GM12878 (cell line): Measurements from ENCODE around the gene DEF6. TPM values are rescaled to one million over a fixed set of nuclear protein-coding genes. Genes with fewer than 3 reads are reported as not detected.

Source experiments
- ATAC-seq: fragments of 200-7000 bp; cut with Tn5 transposase; 3 replicates; pipeline ENCODE4 v1.9.1; 2020; ENCODE audit warnings: mild to moderate bottlenecking, moderate library complexity
- BruUV-seq: library from RNA; stranded (reverse); fragments of 400-500 nt; replicated peaks from 2 replicates; lab custom pipeline; 2021; lab: Mats Ljungman, UMichigan
- CTCF ChIA-PET: fragments of 300-600 bp; sonication (Branson Sonifier 250); formaldehyde crosslinking; extraction: SDS; loops from one replicate; lab custom pipeline; 2021; ENCODE audit warnings: inconsistent platforms; lab: Yijun Ruan, JAX
- POLR2A ChIA-PET: fragments of 350-600 bp; formaldehyde crosslinking; extraction: SDS; loops from one replicate; lab custom pipeline; 2021; ENCODE audit warnings: inconsistent platforms; lab: Charles Lee
- RAD21 ChIA-PET: fragments of 300-600 bp; sonication (Branson Sonifier 250); formaldehyde crosslinking; loops from one replicate; lab custom pipeline; 2023; ENCODE audit warnings: antibody characterized with exemption; ENCODE audit not compliant: unreplicated experiment; lab: Charles Lee
- SMC1A ChIA-PET: fragments of 300-600 bp; sonication (Branson Sonifier 250); formaldehyde crosslinking; loops from one replicate; lab custom pipeline; 2023; ENCODE audit not compliant: unreplicated experiment, uncharacterized antibody; lab: Charles Lee
- DNase-seq: peaks from one replicate; pipeline ENCODE4 v3.0.0-alpha.2; 2011; ENCODE audit warnings: low read depth, low spot score
- FAIRE-seq: peaks from 3 replicates; lab custom pipeline; 2011; peaks lifted over from hg19 to GRCh38; lab: Jason Lieb, UNC
- H2AFZ ChIP-seq: 2 replicates; pipeline ENCODE4 v1.6.0; 2011; ENCODE audit warnings: low read depth, low read length, control low read depth; ENCODE audit not compliant: control insufficient read depth
- H3K27ac ChIP-seq: 2 replicates; pipeline ENCODE4 v1.5.1; 2011; ENCODE audit warnings: control low read depth; ENCODE audit not compliant: control insufficient read depth, insufficient read depth
- H3K27me3 ChIP-seq, 2 experiments: replicated peaks in 1 of 2; 2 replicates each; pipeline versions ENCODE4 v1.6.0 to v1.6.1; 2011; ENCODE audit warnings: low read length in 1 of 2; ENCODE audit not compliant: control insufficient read depth in 2 of 2, insufficient read depth in 2 of 2
- H3K36me3 ChIP-seq, 2 experiments: 2 replicates each; pipeline ENCODE4 v1.5.1; 2011; ENCODE audit warnings: low read length in 1 of 2; ENCODE audit not compliant: control insufficient read depth in 2 of 2, insufficient read depth in 2 of 2
- H3K4me1 ChIP-seq: 2 replicates; pipeline ENCODE4 v1.6.1; 2011; ENCODE audit warnings: mild to moderate bottlenecking, low read length, moderate library complexity, mixed read lengths; ENCODE audit not compliant: control insufficient read depth, insufficient read depth
- H3K4me2 ChIP-seq: 2 replicates; pipeline ENCODE4 v1.6.0; 2011; ENCODE audit warnings: control low read depth; ENCODE audit not compliant: control insufficient read depth, insufficient read depth
- H3K4me3 ChIP-seq: fragments of 200-600 bp; sonication (generic); 2 replicates; pipeline ENCODE4 v1.5.1; 2016
- H3K79me2 ChIP-seq: 2 replicates; pipeline ENCODE4 v1.6.0; 2011; ENCODE audit warnings: low read length; ENCODE audit not compliant: control insufficient read depth, insufficient read depth
- H3K9ac ChIP-seq: 2 replicates; pipeline ENCODE4 v1.8.0; 2011; ENCODE audit warnings: low read length, control low read depth, mixed read lengths; ENCODE audit not compliant: control insufficient read depth, insufficient read depth
- H3K9me3 ChIP-seq: replicated peaks from 3 replicates; pipeline ENCODE4 v1.5.1; 2011; ENCODE audit warnings: mild to moderate bottlenecking, low read length; ENCODE audit not compliant: control insufficient read depth, insufficient read depth
- H4K20me1 ChIP-seq: 2 replicates; pipeline ENCODE4 v1.6.0; 2011; ENCODE audit not compliant: control insufficient read depth, insufficient read depth
- CHD1 ChIP-seq: IDR thresholded peaks from 2 replicates; pipeline ENCODE4 v1.6.1; 2012; ENCODE audit warnings: low read depth, low read length, improper control_type of control experiment
- DPF2 ChIP-seq: fragments of 450-650 bp; IDR thresholded peaks from 2 replicates; pipeline ENCODE4 v1.6.1; 2017; ENCODE audit warnings: mild to moderate bottlenecking
- GABPA ChIP-seq: IDR thresholded peaks from 2 replicates; pipeline ENCODE4 v1.6.1; 2014; ENCODE audit warnings: antibody characterized with exemption, low read depth, mild to moderate bottlenecking, inconsistent platforms
- IKZF2 ChIP-seq, 2 experiments: fragments of 450-650 bp; IDR thresholded peaks; 2 replicates each; pipeline ENCODE4 v1.6.1; 2017; ENCODE audit warnings: mild to moderate bottlenecking in 2 of 2, moderate library complexity in 2 of 2
- KDM1A ChIP-seq: fragments of 200-600 bp; sonication (generic); IDR thresholded peaks from 2 replicates; pipeline ENCODE4 v1.6.1; 2016; ENCODE audit warnings: borderline replicate concordance
- LARP7 ChIP-seq: fragments of 450-650 bp; IDR thresholded peaks from 2 replicates; pipeline ENCODE4 v1.6.1; 2017; ENCODE audit warnings: mild to moderate bottlenecking
- MTA2 ChIP-seq: fragments of 450-650 bp; IDR thresholded peaks from 2 replicates; pipeline ENCODE4 v1.6.1; 2016; ENCODE audit warnings: low read depth, mild to moderate bottlenecking, moderate library complexity
- POLR2AphosphoS5 ChIP-seq: IDR thresholded peaks from 2 replicates; pipeline ENCODE4 v1.6.1; 2011; ENCODE audit warnings: mild to moderate bottlenecking, low read length, inconsistent platforms
- RAD51 ChIP-seq: fragments of 450-650 bp; IDR thresholded peaks from 2 replicates; pipeline ENCODE4 v1.6.1; 2016; ENCODE audit warnings: moderate library complexity, mild to moderate bottlenecking, inconsistent platforms
- RELA ChIP-seq: fragments of 450-650 bp; IDR thresholded peaks from 2 replicates; pipeline ENCODE4 v1.8.0; 2014; ENCODE audit warnings: borderline replicate concordance; ENCODE audit not compliant: partially characterized antibody
- SREBF1 ChIP-seq: IDR thresholded peaks from 2 replicates; pipeline ENCODE4 v1.6.1; 2012; ENCODE audit warnings: mild to moderate bottlenecking, low read length
- SREBF2 ChIP-seq: IDR thresholded peaks from 2 replicates; pipeline ENCODE4 v1.6.1; 2012; ENCODE audit warnings: mild to moderate bottlenecking, low read length
- SUZ12 ChIP-seq: fragments of 200-600 bp; sonication (generic); IDR thresholded peaks from one replicate; pipeline ENCODE4 v1.6.1; 2018; ENCODE audit warnings: antibody characterized with exemption, mild to moderate bottlenecking; ENCODE audit not compliant: unreplicated experiment
- TCF3 ChIP-seq: IDR thresholded peaks from 2 replicates; pipeline ENCODE4 v1.6.1; 2012; ENCODE audit warnings: low read depth, mild to moderate bottlenecking, low read length, borderline replicate concordance; ENCODE audit not compliant: insufficient read depth
- ZSCAN29 ChIP-seq: fragments of 450-650 bp; IDR thresholded peaks from 2 replicates; pipeline ENCODE4 v1.6.1; 2017; ENCODE audit warnings: mild to moderate bottlenecking, moderate library complexity
- WGBS: methylation state at CpG from one replicate; pipeline ENCODE4 v1.1.6; 2016; ENCODE audit warnings: low lambda C conversion rate; ENCODE audit not compliant: insufficient replicate concordance, insufficient coverage; ENCODE audit errors: missing lambda C conversion rate; 5-methylcytosine and 5-hydroxymethylcytosine counted together
- in situ Hi-C: fragments of 300-500 bp; cut with MboI; formaldehyde crosslinking; loops from 9 replicates; pipeline ENCODE4 v1.14.3; 2018; ENCODE audit warnings: mixed read lengths
- intact Hi-C: fragments of 100-400 bp; cut with micrococcal nuclease; formaldehyde crosslinking; loops from one replicate; pipeline ENCODE4 v1.14.2; 2022; ENCODE audit not compliant: unreplicated experiment
- polyA plus RNA-seq, 11 experiments: library from polyadenylated mRNA; depleted of rRNA in 4 of 11; unstranded in 6 of 11; stranded (reverse) in 5 of 11; fragments of >200 nt; fragmentation: Nextera tagmentation in 4 of 11; fragmentation: Illumina TruSeq in 1 of 11; extraction: Ambion mirVana in 4 of 11; extraction: Trizol in 1 of 11; gene quantifications; 1 replicate in 1 of 11; 2 replicates in 10 of 11; pipeline versions ENCODE4 v1.2.1 to v1.2.3, GENCODE V29; 2011 to 2016; ENCODE audit warnings: inconsistent platforms in 2 of 11, missing spikeins in 2 of 11, low read depth in 1 of 11
- total RNA-seq, 4 experiments: library from RNA; depleted of rRNA in 3 of 4; stranded (reverse); fragments of >200 nt in 3 of 4; fragmentation: Illumina TruSeq in 1 of 4; extraction: Trizol in 1 of 4; gene quantifications; 2 replicates each; pipeline versions ENCODE4 v1.2.1 to v1.2.3, GENCODE V29; 2013 to 2021
- TF ChIP-seq, protein P1 (sequence below): IDR thresholded peaks from 2 replicates; pipeline ENCODE4 v1.6.1; 2012; ENCODE audit warnings: low read depth, low read length, improper control_type of control experiment
- TF ChIP-seq, protein P2 (sequence below): IDR thresholded peaks from 2 replicates; pipeline ENCODE4 v1.6.1; 2011; ENCODE audit warnings: borderline replicate concordance, low read depth, mild to moderate bottlenecking, moderate library complexity, mixed read lengths, low read length; ENCODE audit not compliant: insufficient read depth; ENCODE audit errors: extremely low read length

DEF6 gene
- total and polyA plus RNA-seq, 10 of the 15 experiments (the other 5 are each of a cell fraction or from before 2014, with no cell fraction given), result 3.3 to 69.5 (median 48.8) TPM

GRCh38 chr6:35296931-35297600, 552 bp upstream of the DEF6 start:
- H3K4me1 ChIP-seq, result peaks cover 18% of the 10 kb centered on the region
- ChIA-PET RAD21 (interaction anchor here (0.6 to 7.5 kb wide), 13 partner anchors 15 to 440 kb away, joined by 3 to 127 read pairs (median 4); partner anchors contain the start of genes ARMC12, FANCE, PPARD and RPL10A), CTCF (interaction anchor here (0.6 to 7.2 kb wide), 22 partner anchors 8 to 439 kb away, joined by 3 to 217 read pairs (median 4); partner anchors contain the start of genes FANCE, PPARD, RPL10A and ZNF76), SMC1A (interaction anchor here (0.6 to 7.1 kb wide), 9 partner anchors 30 to 174 kb away, joined by 3 to 135 read pairs (median 4); partner anchors contain the start of genes FANCE and PPARD), POLR2A (interaction anchor here (0.5 to 2.1 kb wide), 8 partner anchors 10 to 152 kb away, joined by 3 to 7 read pairs (median 3); partner anchors contain the start of genes PPARD and ZNF76)
- no TSS peak for BruUV-seq
- H4K20me1 ChIP-seq, result no peaks in the 10 kb centered on the region
- H3K9me3 ChIP-seq, result no peaks in the 10 kb centered on the region
- peak overlapping the region; percentile 93 for H3K27ac ChIP-seq
- H3K27me3 ChIP-seq, result no peaks in the 10 kb centered on the region
- DNase-seq (no peak), FAIRE-seq (peak; percentile 64), ATAC-seq (no peak)
- in situ Hi-C loops (loop anchor here (5.0 kb wide), 2 partner anchors 35 to 170 kb away; partner anchors contain the start of gene RPL10A), intact Hi-C loops (loop anchor here (1.0 to 10.0 kb wide), 6 partner anchors 30 to 435 kb away; partner anchors contain the start of genes PPARD and RPL10A)
- H2AFZ ChIP-seq, result no peak overlapping the region; the same call in 1 of the 2 replicates
- H3K79me2 ChIP-seq, result peaks cover 36% of the 10 kb centered on the region
- peak overlapping the region; percentile 89; the same call in 1 of the 2 replicates for H3K4me3 ChIP-seq
- 29% methylated on average over 6 of the region's 6 CpGs for WGBS
- no peak overlapping the region; the same call in 1 of the 2 replicates for H3K4me2 ChIP-seq
- peak overlapping the region; percentile 79 for H3K9ac ChIP-seq
- TF ChIP-seq LARP7 (no peak), ZSCAN29 (no peak), TCF3 (no peak), SREBF1 (no peak), KDM1A (no peak), SUZ12 (no peak), POLR2AphosphoS5 (no peak), SREBF2 (no peak), GABPA (no peak), DPF2 (no peak), RAD51 (no peak), IKZF2 (IDR thresholded peaks at IDR 0.05) (no peak), CHD1 (0 out of 2 replicates have a peak, but pooled peaks have one; percentile 22), RELA (no peak), MTA2 (no peak)
- TF ChIP-seq, protein P1, sequence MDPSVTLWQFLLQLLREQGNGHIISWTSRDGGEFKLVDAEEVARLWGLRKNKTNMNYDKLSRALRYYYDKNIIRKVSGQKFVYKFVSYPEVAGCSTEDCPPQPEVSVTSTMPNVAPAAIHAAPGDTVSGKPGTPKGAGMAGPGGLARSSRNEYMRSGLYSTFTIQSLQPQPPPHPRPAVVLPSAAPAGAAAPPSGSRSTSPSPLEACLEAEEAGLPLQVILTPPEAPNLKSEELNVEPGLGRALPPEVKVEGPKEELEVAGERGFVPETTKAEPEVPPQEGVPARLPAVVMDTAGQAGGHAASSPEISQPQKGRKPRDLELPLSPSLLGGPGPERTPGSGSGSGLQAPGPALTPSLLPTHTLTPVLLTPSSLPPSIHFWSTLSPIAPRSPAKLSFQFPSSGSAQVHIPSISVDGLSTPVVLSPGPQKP, result 0 out of 2 replicates have a peak, but pooled peaks have one; percentile 1
- TF ChIP-seq, protein P2, sequence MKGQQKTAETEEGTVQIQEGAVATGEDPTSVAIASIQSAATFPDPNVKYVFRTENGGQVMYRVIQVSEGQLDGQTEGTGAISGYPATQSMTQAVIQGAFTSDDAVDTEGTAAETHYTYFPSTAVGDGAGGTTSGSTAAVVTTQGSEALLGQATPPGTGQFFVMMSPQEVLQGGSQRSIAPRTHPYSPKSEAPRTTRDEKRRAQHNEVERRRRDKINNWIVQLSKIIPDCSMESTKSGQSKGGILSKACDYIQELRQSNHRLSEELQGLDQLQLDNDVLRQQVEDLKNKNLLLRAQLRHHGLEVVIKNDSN, result no peak
- H3K36me3 ChIP-seq, result peaks cover 4 to 14% of the 10 kb centered on the region in 2 experiments; a peak in 3 of 4 replicates
